ENCODE data around the gene MICAL2. TPM values are rescaled to one million over a fixed set of nuclear protein-coding genes. Genes with fewer than 3 reads are reported as not detected.

MICAL2 gene
- total and polyA plus RNA-seq, 10 of the 15 experiments (the other 5 are each of a cell fraction or from before 2014, with no cell fraction given) = 0.90 to 5.6 (median 2.4) TPM

DNA sequence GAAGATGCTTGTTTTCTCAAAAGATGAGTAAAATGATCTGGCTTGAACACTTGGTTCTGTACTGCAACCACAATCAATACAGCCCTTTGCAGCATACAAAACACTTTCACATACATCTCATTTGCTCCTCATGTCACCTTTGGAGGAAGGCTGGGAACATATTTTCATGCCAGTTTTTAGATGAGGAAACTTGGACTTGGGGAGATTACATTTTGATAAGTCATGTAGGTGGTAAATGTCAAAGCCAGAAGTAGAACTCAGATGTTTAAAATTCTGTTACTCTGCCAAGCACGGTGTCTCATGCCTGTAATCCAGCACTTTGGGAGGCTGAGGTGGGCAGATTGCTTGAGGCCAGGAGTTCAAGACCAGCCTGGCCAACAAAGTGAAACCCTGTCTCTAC is 121.8 kb downstream of the MICAL2 start:
- FAIRE-seq (no peak), ATAC-seq (no peak), DNase-seq (ENCODE audit: low read depth, low spot score) (no peak)
- 7% methylated on average over 1 of the region's 1 CpG for WGBS (ENCODE audit: insufficient coverage, insufficient replicate concordance, low lambda C conversion rate, missing lambda C conversion rate)
- peaks cover 7% of the 10 kb centered on the region for H3K4me1 ChIP-seq (ENCODE audit: control insufficient read depth, insufficient read depth, low read length)
- no peaks in the 10 kb centered on the region for H4K20me1 ChIP-seq (ENCODE audit: control insufficient read depth, insufficient read depth)
- H3K27ac ChIP-seq (ENCODE audit: control insufficient read depth, insufficient read depth) = no peak overlapping the region
- H2AFZ ChIP-seq (ENCODE audit: control insufficient read depth, low read depth, low read length) = no peak overlapping the region
- no peaks in the 10 kb centered on the region for H3K27me3 ChIP-seq (replicated peaks in 1 of 2; ENCODE audit: control insufficient read depth in 2 of 2, insufficient read depth in 2 of 2, low read length in 1 of 2)
- intact Hi-C loops (cut with micrococcal nuclease; ENCODE audit: unreplicated experiment) (no loop called here), in situ Hi-C loops (cut with MboI) (no loop called here)
- ChIA-PET SMC1A (ENCODE audit: uncharacterized antibody, unreplicated experiment) (interaction anchor here (0.8 to 1.0 kb wide), 2 partner anchors 22 to 71 kb away, joined by 3 read pairs; no protein-coding TSS in a partner anchor), POLR2A (no interaction called here), CTCF (no interaction called here), RAD21 (ENCODE audit: unreplicated experiment) (interaction anchor here (1.5 kb wide), 1 partner anchor 33 kb away, joined by 4 read pairs; no protein-coding TSS in a partner anchor)
- H3K9ac ChIP-seq (ENCODE audit: control insufficient read depth, insufficient read depth, low read length) = no peak overlapping the region
- no TSS peak for BruUV-seq (replicated peaks)
- H3K4me3 ChIP-seq = no peak overlapping the region
- H3K9me3 ChIP-seq (replicated peaks; ENCODE audit: control insufficient read depth, insufficient read depth, low read length) = no peaks in the 10 kb centered on the region
- H3K36me3 ChIP-seq (ENCODE audit: control insufficient read depth in 2 of 2, insufficient read depth in 2 of 2, low read length in 1 of 2) = no peaks in the 10 kb centered on the region
- no peak overlapping the region for H3K4me2 ChIP-seq (ENCODE audit: control insufficient read depth, insufficient read depth)
- H3K79me2 ChIP-seq (ENCODE audit: control insufficient read depth, insufficient read depth, low read length) = no peaks in the 10 kb centered on the region
- TF ChIP-seq IRF4 (IDR thresholded peaks at IDR 0.05; ENCODE audit: low read depth, low read length) = no peak
- no peak for TF ChIP-seq NRF1 (conservative IDR thresholded peaks at IDR 0.05; ENCODE audit: low read depth, low read length)
- no peak for TF ChIP-seq CBX3 (IDR thresholded peaks at IDR 0.05; ENCODE audit: borderline replicate concordance, low read depth)
- no peak for TF ChIP-seq CEBPB (IDR thresholded peaks at IDR 0.05; ENCODE audit: borderline replicate concordance in 1 of 2, low read depth in 2 of 2, low read length in 2 of 2)
- TF ChIP-seq POLR2AphosphoS2 (IDR thresholded peaks at IDR 0.05; ENCODE audit: low read depth, low read length) = no peak
- TF ChIP-seq, protein P1, sequence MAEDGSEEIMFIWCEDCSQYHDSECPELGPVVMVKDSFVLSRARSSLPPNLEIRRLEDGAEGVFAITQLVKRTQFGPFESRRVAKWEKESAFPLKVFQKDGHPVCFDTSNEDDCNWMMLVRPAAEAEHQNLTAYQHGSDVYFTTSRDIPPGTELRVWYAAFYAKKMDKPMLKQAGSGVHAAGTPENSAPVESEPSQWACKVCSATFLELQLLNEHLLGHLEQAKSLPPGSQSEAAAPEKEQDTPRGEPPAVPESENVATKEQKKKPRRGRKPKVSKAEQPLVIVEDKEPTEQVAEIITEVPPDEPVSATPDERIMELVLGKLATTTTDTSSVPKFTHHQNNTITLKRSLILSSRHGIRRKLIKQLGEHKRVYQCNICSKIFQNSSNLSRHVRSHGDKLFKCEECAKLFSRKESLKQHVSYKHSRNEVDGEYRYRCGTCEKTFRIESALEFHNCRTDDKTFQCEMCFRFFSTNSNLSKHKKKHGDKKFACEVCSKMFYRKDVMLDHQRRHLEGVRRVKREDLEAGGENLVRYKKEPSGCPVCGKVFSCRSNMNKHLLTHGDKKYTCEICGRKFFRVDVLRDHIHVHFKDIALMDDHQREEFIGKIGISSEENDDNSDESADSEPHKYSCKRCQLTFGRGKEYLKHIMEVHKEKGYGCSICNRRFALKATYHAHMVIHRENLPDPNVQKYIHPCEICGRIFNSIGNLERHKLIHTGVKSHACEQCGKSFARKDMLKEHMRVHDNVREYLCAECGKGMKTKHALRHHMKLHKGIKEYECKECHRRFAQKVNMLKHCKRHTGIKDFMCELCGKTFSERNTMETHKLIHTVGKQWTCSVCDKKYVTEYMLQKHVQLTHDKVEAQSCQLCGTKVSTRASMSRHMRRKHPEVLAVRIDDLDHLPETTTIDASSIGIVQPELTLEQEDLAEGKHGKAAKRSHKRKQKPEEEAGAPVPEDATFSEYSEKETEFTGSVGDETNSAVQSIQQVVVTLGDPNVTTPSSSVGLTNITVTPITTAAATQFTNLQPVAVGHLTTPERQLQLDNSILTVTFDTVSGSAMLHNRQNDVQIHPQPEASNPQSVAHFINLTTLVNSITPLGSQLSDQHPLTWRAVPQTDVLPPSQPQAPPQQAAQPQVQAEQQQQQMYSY (CRISPR knock-in tag; IDR thresholded peaks at IDR 0.05) = no peak
- TF ChIP-seq, protein P2, sequence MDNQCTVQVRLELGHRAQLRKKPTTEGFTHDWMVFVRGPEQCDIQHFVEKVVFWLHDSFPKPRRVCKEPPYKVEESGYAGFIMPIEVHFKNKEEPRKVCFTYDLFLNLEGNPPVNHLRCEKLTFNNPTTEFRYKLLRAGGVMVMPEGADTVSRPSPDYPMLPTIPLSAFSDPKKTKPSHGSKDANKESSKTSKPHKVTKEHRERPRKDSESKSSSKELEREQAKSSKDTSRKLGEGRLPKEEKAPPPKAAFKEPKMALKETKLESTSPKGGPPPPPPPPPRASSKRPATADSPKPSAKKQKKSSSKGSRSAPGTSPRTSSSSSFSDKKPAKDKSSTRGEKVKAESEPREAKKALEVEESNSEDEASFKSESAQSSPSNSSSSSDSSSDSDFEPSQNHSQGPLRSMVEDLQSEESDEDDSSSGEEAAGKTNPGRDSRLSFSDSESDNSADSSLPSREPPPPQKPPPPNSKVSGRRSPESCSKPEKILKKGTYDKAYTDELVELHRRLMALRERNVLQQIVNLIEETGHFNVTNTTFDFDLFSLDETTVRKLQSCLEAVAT (IDR thresholded peaks at IDR 0.05) = no peak
- no peak for TF ChIP-seq HCFC1 (IDR thresholded peaks at IDR 0.05; ENCODE audit: low read length)
- TF ChIP-seq, protein P3, sequence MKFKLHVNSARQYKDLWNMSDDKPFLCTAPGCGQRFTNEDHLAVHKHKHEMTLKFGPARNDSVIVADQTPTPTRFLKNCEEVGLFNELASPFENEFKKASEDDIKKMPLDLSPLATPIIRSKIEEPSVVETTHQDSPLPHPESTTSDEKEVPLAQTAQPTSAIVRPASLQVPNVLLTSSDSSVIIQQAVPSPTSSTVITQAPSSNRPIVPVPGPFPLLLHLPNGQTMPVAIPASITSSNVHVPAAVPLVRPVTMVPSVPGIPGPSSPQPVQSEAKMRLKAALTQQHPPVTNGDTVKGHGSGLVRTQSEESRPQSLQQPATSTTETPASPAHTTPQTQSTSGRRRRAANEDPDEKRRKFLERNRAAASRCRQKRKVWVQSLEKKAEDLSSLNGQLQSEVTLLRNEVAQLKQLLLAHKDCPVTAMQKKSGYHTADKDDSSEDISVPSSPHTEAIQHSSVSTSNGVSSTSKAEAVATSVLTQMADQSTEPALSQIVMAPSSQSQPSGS (IDR thresholded peaks at IDR 0.05; ENCODE audit: low read length) = no peak
- TF ChIP-seq NR2C2 (IDR thresholded peaks at IDR 0.05; ENCODE audit: borderline replicate concordance, control insufficient read depth, insufficient read length, low read depth) = no peak
- no peak for TF ChIP-seq SREBF2 (IDR thresholded peaks at IDR 0.05; ENCODE audit: low read length)
- no peak for TF ChIP-seq RUNX3 (IDR thresholded peaks at IDR 0.05; ENCODE audit: low read length)
- TF ChIP-seq RELA (IDR thresholded peaks at IDR 0.05; ENCODE audit: borderline replicate concordance, partially characterized antibody) = no peak
- TF ChIP-seq IRF5 (IDR thresholded peaks at IDR 0.05; ENCODE audit: borderline replicate concordance) = no peak
- no peak for TF ChIP-seq ZNF274 (IDR thresholded peaks at IDR 0.05; ENCODE audit: insufficient read depth, insufficient read length)
- TF ChIP-seq SMC3 (IDR thresholded peaks at IDR 0.05; ENCODE audit: borderline replicate concordance, low read length) = no peak
